HCT116 (cell line): ENCODE results near the gene RTN4RL2. TPM values are rescaled to one million over a fixed set of nuclear protein-coding genes. Genes with fewer than 3 reads are reported as not detected.

ENCODE experiments used
- total RNA-seq: library from RNA; stranded (reverse); gene quantifications from one replicate; pipeline ENCODE4 v1.2.1, GENCODE V29; 2021; ENCODE audit not compliant: unreplicated experiment

Gene RTN4RL2
- total RNA-seq, 1 experiment from 2014 or later: 24.0 TPM

Other genes starting within 250 kb of the RTN4RL2 start
- gene APLNR, start 223.3 kb upstream of the RTN4RL2 start, total RNA-seq: not detected
- gene TNKS1BP1, start 135.6 kb upstream of the RTN4RL2 start, total RNA-seq: 77.6 TPM
- 260 TPM for gene SSRP1, start 124.6 kb upstream of the RTN4RL2 start, total RNA-seq
- gene P2RX3, start 122.2 kb upstream of the RTN4RL2 start, total RNA-seq: not detected
- gene PRG3, start 79.4 kb upstream of the RTN4RL2 start, total RNA-seq: not detected
- gene PRG2, start 69.9 kb upstream of the RTN4RL2 start, total RNA-seq: 0.81 TPM
- gene SLC43A3, start 33.4 kb upstream of the RTN4RL2 start, total RNA-seq: 36.9 TPM
- 11.8 TPM for gene SLC43A1, start 55.2 kb downstream of the RTN4RL2 start, total RNA-seq
- 65.6 TPM for gene TIMM10, start 70.2 kb downstream of the RTN4RL2 start, total RNA-seq
- not detected for gene SMTNL1, start 77.1 kb downstream of the RTN4RL2 start, total RNA-seq
- 24.8 TPM for gene UBE2L6, start 107.1 kb downstream of the RTN4RL2 start, total RNA-seq
- gene SERPING1, start 137.2 kb downstream of the RTN4RL2 start, total RNA-seq: 3.4 TPM
- 0.32 TPM for gene YPEL4, start 189.4 kb downstream of the RTN4RL2 start, total RNA-seq
- 17.7 TPM for gene CLP1, start 197.2 kb downstream of the RTN4RL2 start, total RNA-seq
- 64.1 TPM for gene ZDHHC5, start 207.6 kb downstream of the RTN4RL2 start, total RNA-seq